COLO668 (cell line): Measurements from ENCODE around the gene NKX6-1.
A peak's percentile ranks its signal among the peaks of the same experiment; 100 is the strongest.

Experiments used
- DNase-seq: peaks from one replicate; lab custom pipeline; 2025; ENCODE audit not compliant: unreplicated experiment; lab: John Stamatoyannopoulos, UW

Gene NKX6-1

DNA sequence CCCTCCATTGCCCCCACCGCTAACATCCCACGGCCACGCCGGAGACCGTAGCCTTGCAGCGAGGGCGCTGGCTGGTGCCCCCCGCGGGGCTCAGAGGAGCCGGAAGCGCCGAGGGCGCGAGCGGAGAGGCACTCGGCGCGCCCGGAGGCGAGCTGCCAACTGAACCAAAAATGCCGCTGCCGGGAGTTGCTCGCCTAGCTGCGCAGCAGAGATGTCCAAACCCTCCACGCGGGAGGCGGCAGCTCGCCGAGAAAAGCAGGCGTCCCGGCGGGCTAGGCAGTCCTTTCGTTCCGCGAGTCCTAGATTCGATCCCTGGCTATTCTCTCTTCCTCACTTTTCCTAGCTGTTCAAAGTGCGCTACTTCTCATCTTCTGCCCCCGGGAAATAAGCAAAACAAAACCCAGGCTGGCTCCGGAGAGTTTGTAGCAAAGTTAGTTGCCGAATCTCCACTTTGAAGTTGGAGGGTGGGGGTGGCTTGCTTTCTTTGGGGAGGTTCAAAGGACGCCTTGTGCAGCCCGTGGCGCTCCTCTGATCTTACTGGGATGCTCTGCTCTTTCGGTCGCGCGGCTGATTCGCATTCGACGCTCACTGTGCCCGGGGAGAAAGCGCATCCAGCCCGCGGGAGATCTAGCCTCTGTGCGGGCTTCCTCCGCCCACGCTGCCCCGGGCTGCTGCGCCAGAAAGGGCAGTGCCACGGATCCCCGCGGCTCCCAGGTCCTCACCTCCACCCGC, 723 bp downstream of the NKX6-1 start:
- peak; percentile 46 for DNase-seq

DNA sequence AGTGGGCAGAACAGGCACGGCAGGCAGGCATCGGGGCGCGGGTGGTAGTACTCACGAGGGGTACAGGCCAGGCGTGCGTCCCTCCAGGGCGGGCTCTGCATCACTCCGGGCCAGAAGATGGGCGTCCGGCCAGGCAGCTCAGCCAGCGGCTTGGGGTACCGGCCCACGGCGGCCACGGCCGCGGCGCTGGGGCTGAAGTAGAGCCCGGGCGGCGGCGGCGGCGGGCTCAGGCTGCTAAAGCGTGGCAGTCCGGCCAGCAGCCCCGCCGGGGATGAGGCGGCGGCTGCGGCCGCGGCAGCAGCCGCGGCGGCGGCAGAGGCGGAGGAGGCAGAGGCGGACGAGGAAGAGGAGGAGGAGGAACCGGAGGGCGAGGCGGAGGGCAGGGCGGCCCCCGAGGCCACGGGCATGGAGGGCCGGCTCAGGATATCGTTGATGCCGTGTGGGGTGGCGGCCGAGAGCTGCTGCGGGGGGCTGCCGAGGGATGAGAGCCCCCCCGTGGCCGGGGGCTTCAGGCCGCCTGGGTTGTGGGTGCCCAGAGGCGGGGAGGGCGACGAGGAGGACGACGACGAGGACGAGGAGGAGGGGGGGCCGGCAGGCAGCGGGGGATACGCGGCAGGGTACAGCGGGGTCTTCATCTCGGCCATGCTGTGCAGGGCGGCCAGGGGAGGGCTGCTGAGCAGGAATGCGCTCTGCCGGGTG, 1.4 kb downstream of the NKX6-1 start:
- no peak for DNase-seq

DNA sequence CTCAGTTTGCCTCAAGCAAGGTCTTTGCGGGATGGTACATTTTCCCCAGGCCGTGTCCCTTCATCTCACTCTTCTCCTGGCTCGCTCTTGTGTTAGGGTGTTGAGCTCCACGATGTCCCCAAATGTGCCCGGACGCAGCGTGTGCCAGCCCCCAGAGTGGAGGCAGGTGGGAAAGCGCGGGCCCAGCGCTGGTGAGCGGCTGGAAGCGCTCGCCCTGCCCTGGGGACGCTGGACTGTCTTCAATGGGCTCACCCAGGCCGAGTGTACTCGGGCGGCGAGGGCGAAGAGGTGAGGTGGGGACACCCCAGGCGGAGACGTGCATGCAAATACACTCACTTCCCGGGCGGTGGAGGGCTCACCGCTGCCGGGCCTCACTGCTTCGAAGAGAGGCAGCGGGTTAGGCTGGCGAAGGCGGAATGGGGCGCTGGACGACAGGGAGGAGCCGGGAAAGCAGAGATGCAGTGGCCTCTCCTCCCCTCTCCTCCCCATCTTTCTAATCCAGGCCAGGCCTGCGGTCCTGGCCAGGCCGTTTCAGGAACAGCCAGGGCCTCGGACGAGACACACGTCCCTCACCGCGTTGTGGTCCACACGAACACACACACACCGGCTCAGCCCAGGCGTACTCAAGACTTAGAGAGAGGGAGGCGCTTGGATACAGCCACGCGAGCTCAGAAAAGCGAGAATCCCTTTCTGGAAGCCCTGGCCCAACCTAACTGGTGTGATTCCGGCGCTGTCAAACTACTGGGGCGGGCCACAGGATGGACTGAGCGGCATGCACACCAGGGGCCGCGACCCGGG, 2.2 kb downstream of the NKX6-1 start:
- no peak for DNase-seq

DNA sequence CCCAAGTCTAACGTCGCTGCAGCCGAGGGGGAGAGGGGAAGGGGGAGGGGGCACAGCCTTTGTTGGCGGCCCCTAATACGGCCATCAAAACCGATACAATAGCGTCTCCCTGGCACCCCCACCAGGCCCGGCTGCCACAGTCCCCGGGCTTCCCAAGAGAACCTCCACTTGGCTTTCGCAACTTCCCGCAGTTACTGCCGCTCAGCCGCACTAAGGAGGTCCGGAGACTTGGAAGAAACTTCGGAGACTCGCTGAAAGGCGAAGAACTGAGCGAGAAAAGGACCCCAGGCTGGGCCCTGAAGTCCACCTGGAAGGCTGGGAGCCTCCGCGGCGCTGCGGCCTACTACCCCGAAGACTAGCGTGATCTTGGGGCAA, 2.8 kb downstream of the NKX6-1 start:
- no peak for DNase-seq

DNA sequence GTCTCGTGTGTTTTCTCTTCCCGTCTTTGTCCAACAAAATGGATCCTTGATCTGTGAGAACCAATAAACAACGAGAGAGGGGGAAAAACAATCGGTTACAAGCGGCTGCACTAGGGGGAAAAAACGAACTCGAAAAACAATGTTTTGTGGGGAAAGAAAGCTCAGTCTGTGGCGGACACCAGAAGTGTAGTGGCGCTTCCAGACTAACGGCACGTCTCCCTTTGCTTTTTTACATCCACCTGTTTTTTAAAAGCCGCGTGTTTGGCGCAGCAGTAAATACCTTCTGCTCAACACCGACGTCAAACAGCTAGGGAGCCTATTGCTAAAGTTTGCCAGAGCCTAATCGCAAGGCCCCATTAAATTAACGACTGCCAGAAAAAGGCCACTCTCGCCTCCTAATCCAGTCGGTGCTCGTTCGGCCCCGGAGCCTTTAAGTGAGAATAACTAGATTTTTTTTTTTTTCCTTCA, 3.3 kb downstream of the NKX6-1 start:
- no peak for DNase-seq

DNA sequence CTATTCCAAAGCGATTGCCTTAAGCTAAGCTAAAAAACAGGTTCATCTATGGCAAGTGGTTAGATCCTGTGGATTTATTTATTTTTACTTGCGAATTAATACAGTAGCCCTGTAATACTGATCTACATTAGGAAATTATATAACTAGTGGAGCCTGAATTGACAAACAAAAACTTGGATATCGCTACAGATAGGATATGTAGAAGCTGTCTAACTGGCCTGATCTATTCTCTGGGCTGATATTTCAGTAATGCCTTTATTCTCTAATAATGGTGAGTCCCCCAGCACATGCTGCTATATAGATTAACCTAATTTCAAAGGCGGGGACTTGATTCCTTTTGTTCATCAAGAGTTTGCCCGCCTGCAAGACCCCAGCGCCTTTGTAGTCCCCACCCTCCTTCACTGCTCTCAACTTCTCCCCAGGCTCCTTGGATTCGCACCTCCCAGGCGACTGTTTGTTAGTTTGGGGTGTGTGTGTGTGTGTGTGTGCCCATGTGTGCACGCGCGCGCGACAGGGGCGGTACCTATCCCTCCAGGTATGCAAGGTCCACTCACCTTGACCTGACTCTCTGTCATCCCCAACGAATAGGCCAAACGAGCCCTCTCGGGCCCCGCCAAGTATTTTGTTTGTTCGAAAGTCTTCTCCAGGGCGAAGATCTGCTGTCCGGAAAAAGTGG, 3.8 kb downstream of the NKX6-1 start:
- no peak for DNase-seq

DNA sequence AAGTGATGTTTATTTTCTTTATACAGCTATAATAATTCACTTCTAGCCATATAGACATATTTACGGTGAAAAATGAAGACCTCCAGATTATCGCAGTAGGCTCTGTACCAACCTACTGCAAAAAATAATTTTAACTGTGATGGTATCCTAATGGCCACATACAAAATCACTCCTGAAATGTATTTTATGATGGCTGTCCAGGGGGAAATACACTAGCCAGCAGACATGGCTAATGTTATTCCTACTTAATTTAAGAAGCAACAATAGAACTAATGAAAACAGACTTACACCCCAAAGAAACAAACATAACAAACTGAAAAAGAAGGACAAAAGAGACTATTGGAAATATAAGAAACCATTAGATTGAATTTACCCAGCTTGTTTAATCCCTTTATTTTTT, 4.6 kb downstream of the NKX6-1 start:
- no peak for DNase-seq

DNA sequence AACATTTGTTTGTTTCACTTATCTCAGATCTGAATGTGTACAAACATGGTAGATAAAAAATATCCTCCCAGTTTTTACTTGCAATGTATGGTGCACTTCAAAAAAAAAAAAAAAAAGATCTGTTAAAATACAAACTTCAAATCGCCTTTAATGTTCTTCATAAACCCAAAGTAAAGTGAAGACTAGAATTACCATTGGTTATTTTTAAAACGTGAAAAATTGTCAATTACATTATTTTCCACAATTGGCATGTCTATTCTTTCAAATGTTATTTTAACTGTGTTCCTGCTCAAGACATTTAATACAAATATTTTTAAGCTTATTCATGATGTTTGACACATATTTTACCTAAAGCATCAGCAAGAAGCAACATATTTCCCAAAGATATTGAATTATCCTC, 5.0 kb downstream of the NKX6-1 start:
- no peak for DNase-seq

DNA sequence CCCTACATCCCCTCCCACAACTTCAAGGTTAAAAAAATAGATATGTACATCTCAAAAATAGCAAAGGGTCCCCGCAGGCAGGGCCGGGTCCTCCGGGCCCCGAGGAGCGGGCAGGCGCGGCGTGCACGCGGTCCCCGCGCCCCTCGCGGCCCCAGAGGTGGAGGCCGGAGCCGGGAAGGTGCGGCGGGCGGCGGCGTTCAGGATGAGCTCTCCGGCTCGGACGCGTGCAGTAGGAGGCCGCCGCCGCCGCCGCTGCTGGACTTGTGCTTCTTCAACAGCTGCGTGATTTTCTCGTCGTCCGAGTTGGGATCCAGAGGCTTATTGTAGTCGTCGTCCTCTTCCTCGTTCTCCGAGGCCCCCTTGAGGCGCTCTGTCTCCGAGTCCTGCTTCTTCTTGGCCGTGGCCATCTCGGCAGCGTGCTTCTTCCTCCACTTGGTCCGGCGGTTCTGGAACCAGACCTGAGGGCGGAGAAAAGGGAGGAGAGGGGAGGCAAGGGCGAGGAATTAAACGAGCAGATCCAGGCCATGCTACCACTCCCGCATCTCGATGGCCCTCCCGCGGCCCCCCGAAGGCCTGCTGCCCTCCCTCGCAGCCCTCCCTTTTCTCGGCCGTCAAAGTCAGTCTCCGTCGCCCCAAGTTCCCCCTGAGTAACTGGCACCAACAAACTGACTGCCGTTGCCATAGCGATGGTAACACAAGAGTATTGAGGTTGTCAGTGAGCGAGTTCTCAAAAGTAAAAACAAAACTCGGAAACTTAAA, 5.8 kb downstream of the NKX6-1 start:
- no peak for DNase-seq

DNA sequence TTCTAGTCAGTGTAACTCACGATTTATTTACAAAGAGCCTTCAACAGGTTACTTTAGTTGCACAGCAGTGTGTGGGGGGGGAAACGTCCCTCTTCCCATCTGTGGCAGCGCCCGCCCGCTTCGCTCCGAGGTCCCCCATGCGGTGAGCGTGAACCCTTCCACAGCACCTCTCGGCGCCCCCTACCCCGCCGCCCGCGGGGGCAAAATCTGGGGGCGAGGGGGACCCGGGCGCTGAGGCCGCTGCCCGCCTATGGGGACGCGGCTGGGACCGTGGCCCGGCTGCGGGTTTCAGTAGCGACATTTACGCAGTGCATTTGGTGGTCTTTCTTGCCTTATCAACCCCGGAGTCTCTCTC, 6.4 kb downstream of the NKX6-1 start:
- no peak for DNase-seq

DNA sequence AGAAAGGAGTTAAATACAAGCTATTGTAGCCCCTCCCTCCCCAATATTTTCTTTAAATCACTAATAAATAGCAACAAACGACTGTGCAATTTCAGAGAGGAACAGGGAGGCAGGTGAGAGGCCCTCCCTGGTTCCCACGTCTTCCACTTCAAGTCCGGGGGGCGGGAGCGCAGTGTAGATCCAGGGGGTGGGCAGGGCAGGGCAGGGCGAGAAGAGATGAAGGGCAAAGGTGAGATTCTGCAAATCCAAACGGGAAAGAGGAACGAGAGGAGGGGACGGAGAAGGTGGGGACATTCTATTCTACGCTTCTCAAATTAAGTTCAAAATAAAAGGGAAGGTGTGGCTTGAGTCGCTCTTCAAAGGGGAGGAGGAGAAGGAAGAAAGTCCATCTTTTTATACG, 6.8 kb downstream of the NKX6-1 start:
- DNase-seq: no peak

DNA sequence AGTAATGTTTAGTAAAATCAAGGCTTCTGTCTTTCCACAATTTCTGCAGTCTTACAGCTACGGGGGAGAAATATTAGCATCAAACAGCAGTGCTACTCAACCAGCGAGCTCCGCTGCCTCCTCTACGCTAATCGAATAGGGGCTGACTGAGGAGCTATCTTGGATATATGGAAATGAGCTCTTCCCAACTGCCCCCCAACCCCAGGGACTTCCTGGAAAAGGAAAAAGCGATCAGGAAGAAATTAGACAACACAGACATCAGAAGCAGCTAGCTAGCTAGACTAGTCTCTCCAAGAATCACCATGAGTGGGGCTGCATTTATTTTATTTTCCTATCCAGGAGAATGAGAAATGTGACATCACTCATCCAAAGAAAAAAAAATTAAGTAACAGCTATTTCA, 7.6 kb downstream of the NKX6-1 start:
- no peak for DNase-seq

DNA sequence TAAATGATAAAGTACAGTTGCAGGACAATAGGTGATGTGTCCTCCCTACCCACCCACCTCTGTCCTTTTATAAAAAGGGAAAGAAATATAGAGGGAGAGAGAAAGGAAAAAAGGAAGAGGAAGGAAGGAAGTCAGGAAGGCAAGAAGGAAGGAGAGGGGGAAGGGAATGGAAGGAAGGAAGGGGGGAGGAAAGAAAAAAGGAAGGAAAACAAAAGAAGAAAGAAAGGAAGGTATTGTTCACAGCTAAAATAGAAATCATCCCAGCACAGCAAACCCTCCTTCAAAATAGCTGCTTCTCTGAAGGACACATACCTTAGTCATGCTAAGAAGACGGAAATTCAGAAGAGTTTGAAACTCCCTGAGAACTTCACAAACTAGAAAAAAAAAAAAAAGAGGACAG, 8.4 kb downstream of the NKX6-1 start:
- no peak for DNase-seq

DNA sequence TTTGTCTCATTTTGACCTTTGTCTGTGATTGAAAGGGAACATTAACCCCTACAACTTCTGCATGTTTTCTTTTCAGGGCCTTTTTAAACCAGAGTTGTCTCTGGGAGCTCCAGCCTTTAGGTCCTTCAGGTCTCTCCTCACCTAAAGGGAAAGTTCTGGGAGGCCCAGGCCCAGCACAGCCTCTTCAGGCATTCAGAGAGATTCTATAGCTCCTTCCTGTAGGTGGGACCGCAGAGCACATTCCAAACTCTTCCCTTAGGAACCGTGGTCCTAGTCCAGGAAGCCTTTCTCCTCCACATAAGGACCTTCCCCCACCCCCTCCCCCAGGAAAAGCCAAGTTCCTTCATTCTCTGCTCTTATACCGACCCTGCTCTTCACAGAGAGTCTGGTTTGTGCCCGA, 14.9 kb downstream of the NKX6-1 start:
- DNase-seq: no peak

DNA sequence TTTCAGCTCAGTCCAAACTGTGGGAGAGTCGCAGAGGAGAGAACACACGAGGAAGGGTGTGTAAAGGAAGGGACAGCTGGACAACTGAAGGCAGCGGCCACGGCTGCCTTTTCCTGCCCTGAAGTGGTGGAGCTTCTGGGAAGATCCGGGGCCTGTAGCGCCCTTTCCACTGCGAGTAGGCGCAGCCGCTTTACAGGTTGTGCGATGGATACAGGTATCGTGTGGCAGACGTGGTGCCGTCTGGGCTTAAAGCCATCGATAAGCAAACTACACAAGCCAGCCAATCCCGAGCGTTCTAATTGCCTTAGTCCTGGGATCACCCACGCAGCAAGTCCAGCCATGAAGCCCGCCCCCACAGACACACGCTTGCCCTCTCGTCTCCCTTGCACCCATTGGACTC, 15.4 kb downstream of the NKX6-1 start:
- DNase-seq: no peak

DNA sequence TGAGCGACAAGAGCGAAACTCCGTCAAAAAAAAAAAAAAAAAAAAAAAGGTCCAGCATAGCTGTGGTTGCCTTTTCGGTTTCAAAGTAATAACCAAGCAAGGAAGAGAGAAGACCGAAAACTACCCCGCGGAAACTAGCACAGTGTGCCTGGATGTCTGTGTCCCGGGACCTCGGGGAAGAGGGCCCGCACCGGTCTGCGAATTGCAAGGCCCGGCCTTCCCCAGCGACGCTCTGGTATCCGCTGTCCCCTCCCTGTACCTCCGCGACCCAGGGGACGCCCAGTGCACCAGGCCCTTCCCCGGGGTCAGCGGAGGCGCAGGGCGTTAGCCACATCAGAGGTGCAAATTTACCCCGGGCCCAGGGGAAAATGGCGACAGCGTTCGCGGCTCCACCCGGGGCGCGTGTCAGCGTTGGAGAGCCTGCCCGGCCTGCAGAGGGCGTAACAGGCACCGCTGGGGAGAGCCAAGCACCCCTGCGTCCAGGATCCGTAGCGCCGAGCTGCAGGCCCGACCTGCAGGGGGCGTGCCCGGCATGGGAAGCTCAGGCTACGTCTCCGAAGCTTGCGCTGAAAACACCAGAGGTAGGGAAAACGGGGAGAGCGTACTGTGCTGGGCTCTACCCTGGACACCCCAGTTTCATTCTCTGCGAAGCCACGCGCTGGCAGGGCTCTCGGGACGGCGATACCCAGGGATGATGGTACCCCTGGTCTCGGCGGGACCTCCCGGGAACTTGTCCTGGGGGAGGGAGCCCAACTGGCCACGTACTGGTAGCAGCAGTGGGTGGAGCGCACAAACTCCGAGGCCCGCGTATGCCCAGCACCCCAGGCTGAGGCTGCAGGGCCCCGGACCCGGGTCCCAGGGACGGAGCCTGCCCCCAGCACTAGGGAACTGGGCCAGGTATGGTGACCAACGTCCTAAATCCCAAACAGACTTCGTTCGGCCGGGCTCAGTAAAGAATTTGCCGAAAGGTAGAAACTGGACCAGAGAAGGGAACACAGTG, 16.2 kb downstream of the NKX6-1 start:
- no peak for DNase-seq

DNA sequence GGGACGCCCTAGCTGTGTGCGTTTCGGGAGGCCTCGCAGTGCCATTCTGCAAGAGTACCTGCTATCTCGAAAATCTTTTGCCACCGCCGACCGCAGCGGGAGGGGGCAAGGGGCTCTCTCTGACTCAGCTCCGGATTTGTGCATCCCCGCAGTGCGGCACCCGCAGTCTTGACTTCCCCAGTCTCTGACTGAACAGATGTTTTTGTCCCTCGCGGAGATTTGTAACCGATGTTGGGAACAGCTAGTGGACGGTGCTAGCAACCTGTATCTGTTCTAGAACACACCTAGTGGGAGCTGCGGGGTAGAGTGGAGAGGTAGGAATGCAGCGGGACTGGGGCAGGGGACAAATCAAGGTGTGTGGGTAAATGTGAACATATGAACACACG, 17.2 kb downstream of the NKX6-1 start:
- no peak for DNase-seq

DNA sequence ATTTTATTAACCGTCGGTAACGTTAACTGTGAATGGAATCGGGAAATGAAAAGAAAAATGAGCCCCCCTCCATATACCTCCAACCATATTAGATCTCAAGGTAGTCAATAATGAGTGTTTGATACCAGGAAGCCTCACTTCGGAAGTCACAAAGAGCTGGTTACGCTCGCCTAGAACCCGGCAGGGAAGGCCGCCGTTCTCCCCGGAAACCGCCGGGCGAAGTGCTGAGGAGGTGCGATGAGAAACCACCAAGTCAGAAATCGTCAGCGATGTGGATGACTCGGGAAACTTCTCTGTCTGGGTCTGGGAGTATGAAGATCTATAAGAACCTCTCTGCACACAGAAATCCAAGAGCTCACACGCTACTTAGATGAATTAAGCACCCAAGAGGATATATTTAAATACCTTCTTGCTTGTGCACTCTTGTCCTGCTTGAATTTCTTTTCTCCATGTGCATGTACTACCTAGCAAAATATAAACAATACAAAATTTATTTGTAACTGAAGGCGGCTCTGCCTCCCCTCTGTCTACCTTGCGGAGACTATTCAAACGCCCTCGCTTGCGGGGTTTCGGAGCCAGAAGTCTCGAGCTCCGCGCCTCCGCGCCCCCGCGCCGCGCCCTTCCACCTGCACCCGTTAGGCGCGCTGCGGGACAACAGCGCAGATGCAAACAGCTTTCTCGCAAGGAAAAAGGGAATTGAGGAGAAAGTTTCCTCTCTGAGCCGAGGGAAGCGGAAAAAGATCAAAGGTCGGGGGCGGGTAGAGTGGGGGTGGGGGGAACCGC, 17.8 kb downstream of the NKX6-1 start:
- no peak for DNase-seq

DNA sequence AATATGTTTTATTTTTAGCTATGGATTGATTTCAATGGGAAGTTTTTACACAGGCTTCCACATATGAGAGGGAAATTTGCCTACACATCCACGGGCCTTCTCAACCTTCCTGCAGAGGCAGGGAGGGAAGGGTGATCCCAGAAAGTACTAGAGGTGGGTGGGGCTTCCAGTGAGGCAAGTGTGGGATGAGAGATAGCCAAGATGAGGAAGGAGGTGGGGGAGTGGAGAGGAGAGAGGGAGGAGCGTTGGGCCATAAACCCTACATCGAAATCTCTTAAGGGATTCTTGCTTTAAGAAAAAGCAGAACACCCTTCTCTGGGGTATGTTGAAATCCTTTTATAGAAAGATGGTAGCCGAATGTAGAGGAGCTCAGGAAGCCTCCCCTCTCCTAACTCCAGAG, 19.0 kb downstream of the NKX6-1 start:
- DNase-seq: no peak
